T-cell (primary cell): ENCODE measurements around the gene ANP32D. TPM values are rescaled to one million over a fixed set of nuclear protein-coding genes. Genes with fewer than 3 reads are reported as not detected.
"Not testable (repeated sequence)": the region's sequence is repeated elsewhere in the genome, so short reads cannot be mapped to it uniquely, and the experiment has no call there.

Source experiments
- ATAC-seq, 4 experiments: fragments of 200-7000 bp in 3 of 4; fragments of 150-1000 bp in 1 of 4; cut with Tn5 transposase; replicated peaks in 1 of 4; 1 replicate in 3 of 4; 2 replicates in 1 of 4; pipeline ENCODE4 v1.10.0; 2021; ENCODE audit warnings: moderate library complexity in 3 of 4, mild to moderate bottlenecking in 2 of 4, moderate number of reproducible peaks in 1 of 4
- CTCF ChIA-PET, 2 donors: fragments of 300-600 bp; sonication (Branson Sonifier 250); formaldehyde crosslinking; loops; one replicate each; lab custom pipeline; 2022; ENCODE audit warnings: antibody characterized with exemption in 2 of 2; lab: Charles Lee
- POLR2A ChIA-PET, 2 donors: fragments of 300-600 bp; sonication (Branson Sonifier 250); formaldehyde crosslinking; loops; one replicate each; lab custom pipeline; 2022; ENCODE audit warnings: antibody characterized with exemption in 2 of 2; lab: Charles Lee
- DNase-seq, 35 experiments: peaks; one replicate each; pipeline versions ENCODE4 v3.0.0 to v3.0.0-alpha.2; 2013 to 2023
- H3K27ac ChIP-seq: one replicate; pipeline ENCODE4 v1.5.1; 2013; ENCODE audit warnings: low read length
- H3K27me3 ChIP-seq, 2 experiments: replicated peaks in 1 of 2; 1 replicate in 1 of 2; 2 replicates in 1 of 2; pipeline versions ENCODE4 v1.6.1 to v1.7.0; 2013; ENCODE audit warnings: low read length in 1 of 2, mixed read lengths in 1 of 2; ENCODE audit not compliant: control insufficient read depth in 2 of 2, insufficient read depth in 2 of 2; ENCODE audit errors: extremely low read depth in 1 of 2
- H3K36me3 ChIP-seq, 2 donors: 1 replicate in 1 of 2; 2 replicates in 1 of 2; pipeline versions ENCODE4 v1.6.1 to v1.7.0; 2013; ENCODE audit warnings: low read length in 1 of 2; ENCODE audit not compliant: control insufficient read depth in 2 of 2, insufficient read depth in 1 of 2; ENCODE audit errors: extremely low read depth in 1 of 2
- H3K4me1 ChIP-seq, 2 experiments: 1 replicate in 1 of 2; 2 replicates in 1 of 2; pipeline versions ENCODE4 v1.6.1 to v1.7.0; 2013; ENCODE audit warnings: low read length in 2 of 2, mixed read lengths in 1 of 2; ENCODE audit not compliant: insufficient read depth in 2 of 2, control insufficient read depth in 1 of 2; ENCODE audit errors: extremely low read depth in 1 of 2
- H3K4me3 ChIP-seq, 2 donors: 1 replicate in 1 of 2; 2 replicates in 1 of 2; pipeline versions ENCODE4 v1.5.1 to v1.7.0; 2013; ENCODE audit warnings: mild to moderate bottlenecking in 2 of 2, low read length in 1 of 2, moderate library complexity in 1 of 2; ENCODE audit not compliant: control insufficient read depth in 1 of 2; ENCODE audit errors: extremely low read depth in 1 of 2
- H3K9me3 ChIP-seq: 2 replicates; pipeline ENCODE4 v1.7.0; 2013
- H3K27ac Mint-ChIP-seq, 2 donors: one replicate each; pipeline ENCODE4 v1.8.0; 2020 to 2021; ENCODE audit warnings: mild to moderate bottlenecking in 2 of 2, mixed read lengths in 2 of 2
- H3K27me3 Mint-ChIP-seq, 2 donors: one replicate each; pipeline ENCODE4 v1.8.0; 2021 to 2022; ENCODE audit warnings: mixed read lengths in 2 of 2
- H3K36me3 Mint-ChIP-seq: one replicate; pipeline ENCODE4 v1.8.0; 2021; ENCODE audit warnings: mixed read lengths
- H3K4me1 Mint-ChIP-seq, 3 donors: one replicate each; pipeline ENCODE4 v1.8.0; 2020 to 2022; ENCODE audit warnings: mixed read lengths in 3 of 3, mild to moderate bottlenecking in 1 of 3
- H3K4me3 Mint-ChIP-seq, 3 donors: one replicate each; pipeline ENCODE4 v1.8.0; 2020 to 2022; ENCODE audit warnings: mild to moderate bottlenecking in 3 of 3, mixed read lengths in 3 of 3, moderate library complexity in 3 of 3
- H3K9me3 Mint-ChIP-seq, 3 donors: one replicate each; pipeline ENCODE4 v1.8.0; 2020 to 2022; ENCODE audit warnings: mixed read lengths in 3 of 3
- WGBS: methylation state at CpG from one replicate; pipeline ENCODE4 v1.1.5; 2013; ENCODE audit warnings: missing lambda C conversion rate; ENCODE audit not compliant: insufficient coverage; 5-methylcytosine and 5-hydroxymethylcytosine counted together
- total RNA-seq, 35 experiments: library from RNA in 6 of 35; stranded (reverse) in 6 of 35; fragments of 120-200 nt in 1 of 35; gene quantifications; one replicate each; pipeline versions ENCODE4 v1.2.1 to v1.2.4 and lab custom pipeline; 2013 to 2026

ANP32D gene
- total RNA-seq, 5 donors from 2014 or later (not counting 1 experiment from before 2014, with no cell fraction given): not detected

DNA sequence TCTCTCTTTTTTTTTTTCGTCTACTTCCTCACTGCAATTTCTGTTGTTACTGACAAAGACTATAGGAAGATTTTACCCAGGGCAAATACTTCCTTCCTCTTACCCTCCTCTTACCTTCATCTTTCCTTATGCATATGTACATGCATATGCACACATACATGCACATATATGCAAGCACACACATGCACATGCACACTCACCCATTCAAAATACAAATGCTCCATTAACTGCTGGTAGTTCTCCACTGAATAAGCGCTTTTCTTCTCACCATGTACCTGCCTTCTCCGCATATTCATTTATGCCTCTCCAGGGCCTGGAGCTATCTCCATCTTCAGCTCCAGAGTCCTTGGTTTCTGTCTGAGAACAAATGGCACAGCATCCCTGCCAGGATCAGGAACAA is 10.6 kb downstream of the ANP32D start:
- H3K4me3 Mint-ChIP-seq: no peak overlapping the region
- Histone ChIP-seq H3K9me3 (no peaks in the 10 kb centered on the region), H3K36me3 (no peaks in the 10 kb centered on the region), H3K4me1 (no peaks in the 10 kb centered on the region), H3K4me3 (no peak overlapping the region), H3K27me3 (peaks cover 0 to 2% of the 10 kb centered on the region in 2 experiments), H3K27ac (no peak overlapping the region)
- no peak for DNase-seq
- H3K4me1 Mint-ChIP-seq: no peaks in the 10 kb centered on the region
- 85% methylated on average over 3 of the region's 3 CpGs for whole genome bisulfite sequencing
- peaks cover 0 to 9% (median 4%) of the 10 kb centered on the region in 3 donors for H3K9me3 Mint-ChIP-seq
- ATAC-seq: no peak
- H3K36me3 Mint-ChIP-seq: no peaks in the 10 kb centered on the region
- H3K27me3 Mint-ChIP-seq: peaks cover 11 to 17% of the 10 kb centered on the region in 2 donors
- no peak overlapping the region for H3K27ac Mint-ChIP-seq
- CTCF ChIA-PET: no interaction called here
- POLR2A ChIA-PET: interaction anchor here in 1 of 2 donors (0.5 kb wide), 1 partner anchor 81 kb away, joined by 3 read pairs; no protein-coding TSS in a partner anchor

DNA sequence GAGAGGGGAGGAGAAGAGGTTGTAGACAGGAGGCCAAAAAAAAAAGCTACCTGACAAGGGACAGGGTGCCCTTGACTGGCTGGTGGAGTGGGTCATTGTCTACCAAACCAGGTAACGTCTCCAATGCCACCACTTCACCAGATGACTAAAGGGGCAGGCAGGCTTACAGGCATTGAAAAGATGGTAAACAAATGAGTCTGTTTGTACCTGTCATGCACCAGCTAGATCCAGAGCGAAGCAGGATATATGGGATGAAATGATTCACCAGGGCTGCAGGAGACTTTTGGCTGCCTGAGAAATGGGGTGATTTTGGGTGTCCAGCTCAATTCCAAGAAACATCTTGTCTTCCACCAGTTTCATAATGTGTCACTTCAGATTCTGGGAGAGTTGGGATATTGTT is 13.9 kb downstream of the ANP32D start:
- ATAC-seq (no peak), DNase-seq (no peak)
- Histone ChIP-seq H3K4me3 (no peak overlapping the region), H3K27me3 (peaks cover 0 to 2% of the 10 kb centered on the region in 2 experiments), H3K9me3 (no peaks in the 10 kb centered on the region), H3K4me1 (no peaks in the 10 kb centered on the region), H3K27ac (no peak overlapping the region), H3K36me3 (no peaks in the 10 kb centered on the region)
- Mint-ChIP-seq H3K36me3 (no peaks in the 10 kb centered on the region), H3K9me3 (no peaks in the 10 kb centered on the region), H3K27me3 (peaks cover 14 to 17% of the 10 kb centered on the region in 2 donors), H3K4me3 (no peak overlapping the region), H3K4me1 (no peaks in the 10 kb centered on the region), H3K27ac (no peak overlapping the region)
- ChIA-PET POLR2A (no interaction called here), CTCF (no interaction called here)
- 80% methylated on average over 1 of the region's 2 CpGs for WGBS

DNA sequence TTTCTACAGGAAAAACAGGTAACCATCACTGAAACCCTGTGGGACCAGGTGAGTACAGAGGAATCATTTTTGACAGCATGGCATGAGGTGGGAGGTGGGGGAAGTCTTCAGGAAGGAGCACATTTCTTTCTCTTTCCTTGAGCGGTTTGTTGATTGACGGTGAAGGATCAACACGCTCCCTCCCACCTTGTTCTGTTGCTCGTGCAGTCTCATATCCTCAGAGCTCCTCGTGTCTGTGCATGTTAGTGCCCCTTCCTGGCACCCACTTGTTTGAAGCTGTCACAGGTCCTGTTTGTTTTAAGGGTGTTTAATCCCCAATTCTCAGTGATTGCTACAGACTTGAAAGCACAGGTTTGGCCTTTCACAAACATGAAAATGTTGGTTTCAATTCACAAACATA is 14.3 kb downstream of the ANP32D start:
- no peaks in the 10 kb centered on the region for H3K4me1 Mint-ChIP-seq
- Histone ChIP-seq H3K27me3 (peaks cover 0 to 2% of the 10 kb centered on the region in 2 experiments), H3K36me3 (no peaks in the 10 kb centered on the region), H3K4me1 (no peaks in the 10 kb centered on the region), H3K27ac (no peak overlapping the region), H3K4me3 (no peak overlapping the region), H3K9me3 (no peaks in the 10 kb centered on the region)
- no peak overlapping the region for H3K27ac Mint-ChIP-seq
- no peaks in the 10 kb centered on the region for H3K9me3 Mint-ChIP-seq
- H3K27me3 Mint-ChIP-seq: peaks cover 14 to 15% of the 10 kb centered on the region in 2 donors
- DNase-seq (no peak), ATAC-seq (no peak)
- H3K4me3 Mint-ChIP-seq: no peak overlapping the region
- WGBS: no CpG with 5 or more reads among the region's 5 CpGs
- POLR2A ChIA-PET: no interaction called here
- CTCF ChIA-PET: no interaction called here
- H3K36me3 Mint-ChIP-seq: no peaks in the 10 kb centered on the region

DNA sequence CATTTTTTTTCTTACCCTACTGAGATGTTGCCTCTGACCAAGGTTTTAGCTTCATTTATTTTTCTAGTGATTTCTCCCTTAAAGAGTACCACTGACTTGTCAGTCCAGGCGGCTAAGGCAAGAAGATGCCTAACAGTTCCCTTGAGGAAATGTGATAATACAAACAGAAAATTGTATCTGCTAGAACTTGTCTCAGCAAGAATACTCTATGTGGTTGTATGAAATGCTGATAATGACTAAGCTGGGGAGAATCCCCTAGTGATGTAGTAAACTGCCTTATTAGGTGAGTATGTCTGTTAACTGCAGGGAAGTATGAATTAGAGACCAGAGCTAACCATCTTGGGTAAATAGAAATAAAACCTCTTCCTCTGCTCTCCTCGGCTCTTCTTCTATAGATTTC is 16.7 kb downstream of the ANP32D start:
- H3K27ac ChIP-seq: no peak overlapping the region
- Mint-ChIP-seq H3K9me3 (no peaks in the 10 kb centered on the region), H3K4me3 (no peak overlapping the region), H3K27me3 (peaks cover 11 to 17% of the 10 kb centered on the region in 2 donors), H3K36me3 (no peaks in the 10 kb centered on the region), H3K4me1 (no peaks in the 10 kb centered on the region), H3K27ac (no peak overlapping the region)
- H3K4me3 ChIP-seq: no peak overlapping the region
- H3K36me3 ChIP-seq: no peaks in the 10 kb centered on the region
- H3K27me3 ChIP-seq: peaks cover 0 to 2% of the 10 kb centered on the region in 2 experiments
- no peak for DNase-seq
- no peaks in the 10 kb centered on the region for H3K4me1 ChIP-seq
- no CpG with 5 or more reads among the region's 2 CpGs for WGBS
- ChIA-PET POLR2A (no interaction called here), CTCF (no interaction called here)
- ATAC-seq: no peak
- H3K9me3 ChIP-seq: no peaks in the 10 kb centered on the region

DNA sequence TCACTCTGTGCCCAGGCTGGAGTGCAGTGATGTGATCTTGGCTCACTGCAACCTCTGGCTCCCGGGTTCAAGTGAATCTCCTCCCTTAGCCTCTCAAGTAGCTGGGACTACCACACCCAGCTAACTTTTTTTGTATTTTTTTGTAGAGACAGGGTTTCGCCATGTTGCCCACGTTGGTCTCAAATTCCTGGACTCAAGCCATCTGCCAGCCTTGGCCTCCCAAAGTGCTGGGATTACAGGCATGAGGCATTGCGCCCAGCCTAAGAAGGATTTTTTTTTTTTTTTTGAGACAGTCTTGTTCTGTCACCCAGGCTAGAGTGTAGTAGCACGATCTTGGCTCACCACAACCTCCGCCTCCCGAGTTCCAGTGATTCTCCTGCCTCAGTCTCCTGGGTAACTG is 17.1 kb downstream of the ANP32D start:
- H3K36me3 Mint-ChIP-seq, H3K4me1 Mint-ChIP-seq, H3K36me3 ChIP-seq, H3K27ac ChIP-seq, H3K4me1 ChIP-seq, H3K4me3 ChIP-seq, H3K27me3 ChIP-seq, H3K4me3 Mint-ChIP-seq, ATAC-seq, CTCF ChIA-PET, H3K27ac Mint-ChIP-seq, H3K9me3 ChIP-seq, DNase-seq, H3K9me3 Mint-ChIP-seq, POLR2A ChIA-PET: not testable (repeated sequence)
- 79% methylated on average over 5 of the region's 7 CpGs for WGBS
- peaks cover 11 to 17% of the 10 kb centered on the region in 2 donors for H3K27me3 Mint-ChIP-seq

DNA sequence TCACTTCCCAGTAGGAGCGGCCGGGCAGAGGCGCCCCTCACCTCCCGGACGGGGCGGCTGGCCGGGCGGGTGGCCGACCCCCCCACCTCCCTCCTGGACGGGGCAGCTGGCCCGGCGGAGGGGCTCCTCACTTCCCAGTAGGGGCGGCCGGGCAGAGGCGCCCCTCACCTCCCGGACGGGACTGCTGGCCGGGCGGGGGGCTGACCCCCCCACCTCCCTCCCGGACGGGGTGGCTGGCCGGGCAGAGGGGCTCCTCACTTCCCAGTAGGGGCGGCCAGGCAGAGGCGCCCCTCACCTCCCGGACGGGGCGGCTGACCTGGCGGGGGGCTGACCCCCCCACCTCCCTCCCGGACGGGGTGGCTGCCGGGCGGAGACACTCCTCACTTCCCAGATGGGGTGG is 27.9 kb downstream of the ANP32D start:
- CTCF ChIA-PET, H3K36me3 Mint-ChIP-seq, H3K9me3 ChIP-seq, ATAC-seq, H3K4me3 Mint-ChIP-seq, H3K27ac ChIP-seq, H3K4me1 ChIP-seq, H3K9me3 Mint-ChIP-seq, POLR2A ChIA-PET, H3K4me3 ChIP-seq, H3K27me3 ChIP-seq, H3K36me3 ChIP-seq, H3K27ac Mint-ChIP-seq, DNase-seq, H3K4me1 Mint-ChIP-seq: not testable (repeated sequence)
- H3K27me3 Mint-ChIP-seq: peaks cover 10 to 22% of the 10 kb centered on the region in 2 donors
- 100% methylated on average over 7 of the region's 32 CpGs for WGBS

DNA sequence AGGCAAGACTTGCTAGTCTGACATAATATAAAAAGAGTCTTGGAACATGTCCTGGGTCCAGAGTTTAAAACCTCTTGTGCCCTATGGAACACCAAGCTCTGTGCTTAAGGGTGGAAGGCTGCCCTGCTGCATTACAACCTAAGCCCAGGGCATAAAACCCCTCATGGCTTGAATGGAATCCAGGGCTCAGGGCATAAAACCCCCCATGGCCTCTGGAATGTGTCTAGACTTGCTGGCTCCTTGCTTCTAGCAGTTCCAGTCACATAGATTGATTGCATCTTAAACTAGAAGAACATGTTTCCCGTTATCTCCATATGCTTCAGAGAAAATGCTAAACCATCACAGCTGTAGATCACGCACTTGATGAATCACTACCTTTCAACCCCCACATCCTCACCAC is 34.5 kb downstream of the ANP32D start:
- H3K4me1 Mint-ChIP-seq, H3K9me3 Mint-ChIP-seq, CTCF ChIA-PET, H3K4me1 ChIP-seq, ATAC-seq, H3K27ac Mint-ChIP-seq, H3K27me3 ChIP-seq, H3K9me3 ChIP-seq, H3K36me3 Mint-ChIP-seq, H3K4me3 ChIP-seq, H3K4me3 Mint-ChIP-seq, DNase-seq, H3K27ac ChIP-seq, POLR2A ChIA-PET, H3K36me3 ChIP-seq: not testable (repeated sequence)
- H3K27me3 Mint-ChIP-seq: peaks cover 19 to 23% of the 10 kb centered on the region in 2 donors
- 85% methylated on average over 2 of the region's 2 CpGs for WGBS
